Liver (tissue), 9 donors: ENCODE results near the gene WDFY3. TPM values are rescaled to one million over a fixed set of nuclear protein-coding genes. Genes with fewer than 3 reads are reported as not detected.

Experiments
- DNase-seq: peaks from one replicate; pipeline ENCODE4 v3.0.0-alpha.2; 2017; ENCODE audit warnings: low spot score
- H3K27ac ChIP-seq, 2 donors: one replicate each; pipeline ENCODE4 v1.7.0; 2013; ENCODE audit warnings: inconsistent platforms in 2 of 2, low read length in 2 of 2, control low read depth in 1 of 2, low read depth in 1 of 2, mild to moderate bottlenecking in 1 of 2
- H3K27me3 ChIP-seq, 4 donors: one replicate each; pipeline versions ENCODE4 v1.6.1 to v1.7.0; 2013; ENCODE audit warnings: low read length in 3 of 4, inconsistent platforms in 1 of 4, mild to moderate bottlenecking in 1 of 4, moderate library complexity in 1 of 4; ENCODE audit not compliant: control insufficient read depth in 4 of 4, insufficient read depth in 4 of 4
- H3K36me3 ChIP-seq, 4 donors: one replicate each; pipeline versions ENCODE4 v1.6.1 to v1.7.0; 2013; ENCODE audit warnings: low read length in 3 of 4, mild to moderate bottlenecking in 3 of 4, low read depth in 1 of 4, moderate library complexity in 1 of 4; ENCODE audit not compliant: control insufficient read depth in 4 of 4, insufficient read depth in 3 of 4
- H3K4me1 ChIP-seq, 4 donors: one replicate each; pipeline versions ENCODE4 v1.6.1 to v1.7.0; 2013; ENCODE audit warnings: low read length in 3 of 4, mild to moderate bottlenecking in 3 of 4, moderate library complexity in 1 of 4; ENCODE audit not compliant: control insufficient read depth in 4 of 4, insufficient read depth in 4 of 4
- H3K4me3 ChIP-seq, 3 donors: one replicate each; pipeline versions ENCODE4 v1.6.1 to v1.7.0; 2013; ENCODE audit warnings: low read length in 3 of 3, control low read depth in 1 of 3, low read depth in 1 of 3, mild to moderate bottlenecking in 1 of 3
- H3K9ac ChIP-seq, 2 donors: one replicate each; pipeline ENCODE4 v1.7.0; 2013; ENCODE audit warnings: low read length in 2 of 2, mild to moderate bottlenecking in 2 of 2, moderate library complexity in 2 of 2, control low read depth in 1 of 2, low read depth in 1 of 2
- H3K9me3 ChIP-seq, 4 donors: one replicate each; pipeline versions ENCODE4 v1.6.1 to v1.7.0; 2013; ENCODE audit warnings: low read length in 3 of 4; ENCODE audit not compliant: control insufficient read depth in 4 of 4
- EGR1 ChIP-seq, 2 donors: IDR thresholded peaks; 2 replicates each; pipeline ENCODE4 v1.6.1; 2016 to 2018; ENCODE audit warnings: antibody characterized with exemption in 2 of 2, low read depth in 2 of 2
- FOXA1 ChIP-seq: IDR thresholded peaks from 2 replicates; pipeline ENCODE4 v1.6.1; 2016; ENCODE audit warnings: antibody characterized with exemption
- FOXA2 ChIP-seq: IDR thresholded peaks from 2 replicates; pipeline ENCODE4 v1.6.1; 2016; ENCODE audit warnings: antibody characterized with exemption
- HNF4A ChIP-seq, 2 donors: conservative IDR thresholded peaks; 2 replicates each; pipeline ENCODE4 v1.6.1; 2016; ENCODE audit warnings: antibody characterized with exemption in 2 of 2, mild to moderate bottlenecking in 2 of 2
- HNF4G ChIP-seq: IDR thresholded peaks from 2 replicates; pipeline ENCODE4 v1.6.1; 2016; ENCODE audit warnings: antibody characterized with exemption
- JUND ChIP-seq, 2 donors: IDR thresholded peaks; 2 replicates each; pipeline ENCODE4 v1.6.1; 2016; ENCODE audit warnings: antibody characterized with exemption in 2 of 2
- NR2F2 ChIP-seq: IDR thresholded peaks from 2 replicates; pipeline ENCODE4 v1.6.1; 2016; ENCODE audit warnings: antibody characterized with exemption
- RAD21 ChIP-seq, 2 donors: IDR thresholded peaks; 2 replicates each; pipeline ENCODE4 v1.6.1; 2016; ENCODE audit warnings: antibody characterized with exemption in 2 of 2, mild to moderate bottlenecking in 2 of 2
- RXRA ChIP-seq, 2 donors: IDR thresholded peaks; 2 replicates each; pipeline ENCODE4 v1.6.1; 2017 to 2018; ENCODE audit warnings: antibody characterized with exemption in 2 of 2, mild to moderate bottlenecking in 1 of 2
- SP1 ChIP-seq: IDR thresholded peaks from 2 replicates; pipeline ENCODE4 v1.6.1; 2018; ENCODE audit warnings: antibody characterized with exemption, mild to moderate bottlenecking
- TAF1 ChIP-seq: conservative IDR thresholded peaks from 2 replicates; pipeline ENCODE4 v1.6.1; 2016; ENCODE audit warnings: antibody characterized with exemption, mild to moderate bottlenecking
- YY1 ChIP-seq: IDR thresholded peaks from 2 replicates; pipeline ENCODE4 v1.6.1; 2016; ENCODE audit warnings: antibody characterized with exemption, mild to moderate bottlenecking
- WGBS: extraction: QIAGEN DNeasy Blood & Tissue Kit; methylation state at CpG from one replicate; pipeline ENCODE4 v1.1.7; 2013; 5-methylcytosine and 5-hydroxymethylcytosine counted together
- polyA plus RNA-seq, 2 donors: library from polyadenylated mRNA; stranded (reverse) in 1 of 2; unstranded in 1 of 2; fragments of 200-250 nt in 1 of 2; fragments of >200 nt in 1 of 2; fragmentation: Nextera tagmentation in 1 of 2; extraction: Ambion mirVana in 1 of 2; gene quantifications; one replicate each; pipeline versions ENCODE4 v1.2.1 to v1.2.3, GENCODE V29; 2013 to 2015
- total RNA-seq, 2 donors: library from RNA; depleted of rRNA; stranded (reverse); fragments of >200 nt; gene quantifications; one replicate each; pipeline ENCODE4 v1.2.3, GENCODE V29; 2014
- TF ChIP-seq, protein P1 (sequence below): fragments of 150-350 bp; IDR thresholded peaks from 2 replicates; pipeline ENCODE4 v1.5.1; 2017; ENCODE audit warnings: improper control_type of control experiment, low read depth, low read length; ENCODE audit not compliant: missing input control
- TF ChIP-seq, protein P2 (sequence below): IDR thresholded peaks from 2 replicates; pipeline ENCODE4 v1.6.1; 2016; ENCODE audit warnings: antibody characterized with exemption, mild to moderate bottlenecking
- TF ChIP-seq, protein P3 (sequence below): IDR thresholded peaks from 2 replicates; pipeline ENCODE4 v1.6.1; 2016; ENCODE audit warnings: antibody characterized with exemption
- TF ChIP-seq, protein P4 (sequence below): IDR thresholded peaks from 2 replicates; pipeline ENCODE4 v1.6.1; 2016; ENCODE audit warnings: antibody characterized with exemption
- donor health status: healthy.
- donor health status: healthy.
- donor health status: healthy.
- donor health status: healthy.
- donor health status: healthy.

The WDFY3 gene
- total and polyA plus RNA-seq, 4 donors = 3.2 to 50.5 (median 19.2) TPM

DNA sequence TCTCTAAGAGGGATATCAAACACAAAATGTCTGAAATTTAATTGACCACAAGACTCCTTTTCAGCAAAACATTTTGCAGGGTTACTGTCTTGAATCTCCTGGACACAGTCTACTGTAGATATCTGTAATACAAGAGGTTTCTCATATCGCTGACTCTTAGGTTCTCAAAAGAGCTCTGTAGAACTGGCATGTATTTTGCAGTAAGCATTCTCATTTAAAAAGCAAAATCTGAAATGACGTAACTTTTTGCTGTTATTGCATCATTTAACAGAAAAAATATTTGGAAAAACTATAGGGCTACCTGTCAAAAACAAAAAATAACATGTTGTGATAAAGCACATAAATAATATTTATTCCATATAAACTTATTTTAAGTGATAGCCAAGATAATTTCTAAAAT is 269.3 kb downstream of the WDFY3 start:
- DNase-seq = no peak
- 88% methylated on average over 2 of the region's 2 CpGs for WGBS
- no peak overlapping the region for H3K4me3 ChIP-seq
- H3K27ac ChIP-seq = no peak overlapping the region
- peaks cover 4 to 31% (median 25%) of the 10 kb centered on the region in 4 donors for H3K36me3 ChIP-seq
- no peaks in the 10 kb centered on the region for H3K4me1 ChIP-seq
- no peak overlapping the region for H3K9ac ChIP-seq
- H3K27me3 ChIP-seq = no peaks in the 10 kb centered on the region
- TF ChIP-seq, protein P1, sequence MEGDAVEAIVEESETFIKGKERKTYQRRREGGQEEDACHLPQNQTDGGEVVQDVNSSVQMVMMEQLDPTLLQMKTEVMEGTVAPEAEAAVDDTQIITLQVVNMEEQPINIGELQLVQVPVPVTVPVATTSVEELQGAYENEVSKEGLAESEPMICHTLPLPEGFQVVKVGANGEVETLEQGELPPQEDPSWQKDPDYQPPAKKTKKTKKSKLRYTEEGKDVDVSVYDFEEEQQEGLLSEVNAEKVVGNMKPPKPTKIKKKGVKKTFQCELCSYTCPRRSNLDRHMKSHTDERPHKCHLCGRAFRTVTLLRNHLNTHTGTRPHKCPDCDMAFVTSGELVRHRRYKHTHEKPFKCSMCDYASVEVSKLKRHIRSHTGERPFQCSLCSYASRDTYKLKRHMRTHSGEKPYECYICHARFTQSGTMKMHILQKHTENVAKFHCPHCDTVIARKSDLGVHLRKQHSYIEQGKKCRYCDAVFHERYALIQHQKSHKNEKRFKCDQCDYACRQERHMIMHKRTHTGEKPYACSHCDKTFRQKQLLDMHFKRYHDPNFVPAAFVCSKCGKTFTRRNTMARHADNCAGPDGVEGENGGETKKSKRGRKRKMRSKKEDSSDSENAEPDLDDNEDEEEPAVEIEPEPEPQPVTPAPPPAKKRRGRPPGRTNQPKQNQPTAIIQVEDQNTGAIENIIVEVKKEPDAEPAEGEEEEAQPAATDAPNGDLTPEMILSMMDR = no peak
- TF ChIP-seq RXRA (IDR thresholded peaks at IDR 0.05) (no peak), RAD21 (IDR thresholded peaks at IDR 0.05) (no peak), SP1 (no peak), TAF1 (no peak), YY1 (no peak), JUND (IDR thresholded peaks at IDR 0.05) (no peak), EGR1 (IDR thresholded peaks at IDR 0.05; ENCODE audit: low read depth in 2 of 2) (no peak), HNF4A (conservative IDR thresholded peaks at IDR 0.05) (no peak), FOXA2 (no peak), NR2F2 (no peak), HNF4G (no peak)
- TF ChIP-seq, protein P2, sequence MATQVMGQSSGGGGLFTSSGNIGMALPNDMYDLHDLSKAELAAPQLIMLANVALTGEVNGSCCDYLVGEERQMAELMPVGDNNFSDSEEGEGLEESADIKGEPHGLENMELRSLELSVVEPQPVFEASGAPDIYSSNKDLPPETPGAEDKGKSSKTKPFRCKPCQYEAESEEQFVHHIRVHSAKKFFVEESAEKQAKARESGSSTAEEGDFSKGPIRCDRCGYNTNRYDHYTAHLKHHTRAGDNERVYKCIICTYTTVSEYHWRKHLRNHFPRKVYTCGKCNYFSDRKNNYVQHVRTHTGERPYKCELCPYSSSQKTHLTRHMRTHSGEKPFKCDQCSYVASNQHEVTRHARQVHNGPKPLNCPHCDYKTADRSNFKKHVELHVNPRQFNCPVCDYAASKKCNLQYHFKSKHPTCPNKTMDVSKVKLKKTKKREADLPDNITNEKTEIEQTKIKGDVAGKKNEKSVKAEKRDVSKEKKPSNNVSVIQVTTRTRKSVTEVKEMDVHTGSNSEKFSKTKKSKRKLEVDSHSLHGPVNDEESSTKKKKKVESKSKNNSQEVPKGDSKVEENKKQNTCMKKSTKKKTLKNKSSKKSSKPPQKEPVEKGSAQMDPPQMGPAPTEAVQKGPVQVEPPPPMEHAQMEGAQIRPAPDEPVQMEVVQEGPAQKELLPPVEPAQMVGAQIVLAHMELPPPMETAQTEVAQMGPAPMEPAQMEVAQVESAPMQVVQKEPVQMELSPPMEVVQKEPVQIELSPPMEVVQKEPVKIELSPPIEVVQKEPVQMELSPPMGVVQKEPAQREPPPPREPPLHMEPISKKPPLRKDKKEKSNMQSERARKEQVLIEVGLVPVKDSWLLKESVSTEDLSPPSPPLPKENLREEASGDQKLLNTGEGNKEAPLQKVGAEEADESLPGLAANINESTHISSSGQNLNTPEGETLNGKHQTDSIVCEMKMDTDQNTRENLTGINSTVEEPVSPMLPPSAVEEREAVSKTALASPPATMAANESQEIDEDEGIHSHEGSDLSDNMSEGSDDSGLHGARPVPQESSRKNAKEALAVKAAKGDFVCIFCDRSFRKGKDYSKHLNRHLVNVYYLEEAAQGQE = no peak
- TF ChIP-seq, protein P3, sequence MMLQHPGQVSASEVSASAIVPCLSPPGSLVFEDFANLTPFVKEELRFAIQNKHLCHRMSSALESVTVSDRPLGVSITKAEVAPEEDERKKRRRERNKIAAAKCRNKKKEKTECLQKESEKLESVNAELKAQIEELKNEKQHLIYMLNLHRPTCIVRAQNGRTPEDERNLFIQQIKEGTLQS = no peak
- TF ChIP-seq, protein P4, sequence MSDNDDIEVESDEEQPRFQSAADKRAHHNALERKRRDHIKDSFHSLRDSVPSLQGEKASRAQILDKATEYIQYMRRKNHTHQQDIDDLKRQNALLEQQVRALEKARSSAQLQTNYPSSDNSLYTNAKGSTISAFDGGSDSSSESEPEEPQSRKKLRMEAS = no peak
- H3K9me3 ChIP-seq = no peaks in the 10 kb centered on the region

DNA sequence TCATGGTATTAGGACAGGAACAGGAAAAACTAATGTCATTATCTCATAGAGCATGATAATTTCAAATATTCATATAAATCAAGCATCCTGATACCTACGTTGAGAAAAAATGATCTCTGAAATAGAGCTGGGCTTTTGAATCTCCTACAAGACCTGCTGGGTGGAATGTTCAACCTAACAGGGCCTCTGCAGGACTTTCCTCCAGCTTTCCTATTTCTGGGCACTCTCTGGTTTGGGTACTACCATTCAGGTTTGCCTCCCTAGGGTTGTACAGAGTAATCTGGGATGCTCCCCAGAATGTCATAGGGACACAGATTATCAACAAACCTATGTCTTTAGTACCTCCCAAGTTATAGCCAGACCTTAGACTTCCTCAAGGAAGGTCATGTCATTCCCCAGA is 274.7 kb downstream of the WDFY3 start:
- Histone ChIP-seq H3K27me3 (no peaks in the 10 kb centered on the region), H3K4me3 (no peak overlapping the region), H3K36me3 (peaks cover 5 to 44% (median 34%) of the 10 kb centered on the region in 4 donors), H3K9me3 (no peaks in the 10 kb centered on the region), H3K4me1 (no peaks in the 10 kb centered on the region), H3K9ac (no peak overlapping the region), H3K27ac (no peak overlapping the region)
- no peak for TF ChIP-seq TAF1
- TF ChIP-seq, protein P3 = no peak
- TF ChIP-seq FOXA1 = no peak
- no peak for TF ChIP-seq NR2F2
- no peak for TF ChIP-seq JUND (IDR thresholded peaks at IDR 0.05)
- TF ChIP-seq, protein P1 = no peak
- no peak for TF ChIP-seq RXRA (IDR thresholded peaks at IDR 0.05)
- no peak for TF ChIP-seq SP1
- WGBS = 86% methylated on average over 1 of the region's 1 CpG
- no peak for DNase-seq
